ENCODE measurements around the gene CDH1.

Gene CDH1

GRCh38 chr16:68793401-68793857 lies 56.3 kb downstream of the CDH1 start:
- Histone ChIP-seq H3K9ac (ENCODE audit: low read depth, low read length, poor library complexity, severe bottlenecking) (no peak overlapping the region), H3F3A (ENCODE audit: low read depth) (no peaks in the 10 kb centered on the region), H4K20me1 (ENCODE audit: insufficient read depth, low read length, poor library complexity, severe bottlenecking) (no peaks in the 10 kb centered on the region), H2AFZ (ENCODE audit: low read length) (no peak overlapping the region), H3K36me3 (ENCODE audit: insufficient read depth, low read length) (no peaks in the 10 kb centered on the region), H3K79me2 (ENCODE audit: insufficient read depth, low read length) (no peaks in the 10 kb centered on the region), H3K4me3 (ENCODE audit: low read length, poor library complexity, severe bottlenecking) (no peak overlapping the region), H3K9me2 (replicated peaks; ENCODE audit: low read depth, low read length) (no peaks in the 10 kb centered on the region), H3K4me1 (ENCODE audit: insufficient read depth, low read length, poor library complexity, severe bottlenecking) (no peaks in the 10 kb centered on the region), H3K27me3 (ENCODE audit: insufficient read depth, low read length, poor library complexity, severe bottlenecking) (no peaks in the 10 kb centered on the region), H3K4me2 (ENCODE audit: low read depth, low read length, poor library complexity, severe bottlenecking) (no peak overlapping the region), H3K9me3 (ENCODE audit: insufficient read depth, low read depth, low read length) (no peaks in the 10 kb centered on the region)
- TF ChIP-seq EZH2phosphoT487 (IDR thresholded peaks at IDR 0.05; ENCODE audit: borderline replicate concordance) (no peak), CTCF (conservative IDR thresholded peaks at IDR 0.05; ENCODE audit: low read length) (no peak)

- Histone ChIP-seq H3K36me3 (ENCODE audit: insufficient read depth, low read length) (no peaks in the 10 kb centered on the region), H4K20me1 (ENCODE audit: insufficient read depth, low read length, poor library complexity, severe bottlenecking) (no peaks in the 10 kb centered on the region), H3K4me3 (ENCODE audit: low read length, poor library complexity, severe bottlenecking) (no peak overlapping the region), H3K27me3 (ENCODE audit: insufficient read depth, low read length, poor library complexity, severe bottlenecking) (no peaks in the 10 kb centered on the region), H2AFZ (ENCODE audit: low read length) (no peak overlapping the region), H3K9me2 (replicated peaks; ENCODE audit: low read depth, low read length) (no peaks in the 10 kb centered on the region), H3K9me3 (ENCODE audit: insufficient read depth, low read depth, low read length) (no peaks in the 10 kb centered on the region), H3K4me2 (ENCODE audit: low read depth, low read length, poor library complexity, severe bottlenecking) (no peak overlapping the region), H3K79me2 (ENCODE audit: insufficient read depth, low read length) (no peaks in the 10 kb centered on the region), H3K9ac (ENCODE audit: low read depth, low read length, poor library complexity, severe bottlenecking) (no peak overlapping the region), H3F3A (ENCODE audit: low read depth) (no peaks in the 10 kb centered on the region), H3K4me1 (ENCODE audit: insufficient read depth, low read length, poor library complexity, severe bottlenecking) (no peaks in the 10 kb centered on the region)
- TF ChIP-seq CTCF (conservative IDR thresholded peaks at IDR 0.05; ENCODE audit: low read length) (no peak), EZH2phosphoT487 (IDR thresholded peaks at IDR 0.05; ENCODE audit: borderline replicate concordance) (no peak)
These were observed 61.3 kb downstream of the CDH1 start for GRCh38 chr16:68798398-68798797.

GRCh38 chr16:68800257-68800875 lies 63.3 kb downstream of the CDH1 start:
- H3K9ac ChIP-seq (ENCODE audit: low read depth, low read length, poor library complexity, severe bottlenecking), result no peak overlapping the region
- no peaks in the 10 kb centered on the region for H3K27me3 ChIP-seq (ENCODE audit: insufficient read depth, low read length, poor library complexity, severe bottlenecking)
- no peaks in the 10 kb centered on the region for H3K79me2 ChIP-seq (ENCODE audit: insufficient read depth, low read length)
- no peaks in the 10 kb centered on the region for H3K4me1 ChIP-seq (ENCODE audit: insufficient read depth, low read length, poor library complexity, severe bottlenecking)
- no peak overlapping the region for H3K4me3 ChIP-seq (ENCODE audit: low read length, poor library complexity, severe bottlenecking)
- H3K4me2 ChIP-seq (ENCODE audit: low read depth, low read length, poor library complexity, severe bottlenecking), result no peak overlapping the region
- no peaks in the 10 kb centered on the region for H3K9me3 ChIP-seq (ENCODE audit: insufficient read depth, low read depth, low read length)
- TF ChIP-seq EZH2phosphoT487 (IDR thresholded peaks at IDR 0.05; ENCODE audit: borderline replicate concordance) (no peak), CTCF (conservative IDR thresholded peaks at IDR 0.05; ENCODE audit: low read length) (peak; percentile 70)
- H3K9me2 ChIP-seq (replicated peaks; ENCODE audit: low read depth, low read length), result no peaks in the 10 kb centered on the region
- no peaks in the 10 kb centered on the region for H4K20me1 ChIP-seq (ENCODE audit: insufficient read depth, low read length, poor library complexity, severe bottlenecking)
- no peaks in the 10 kb centered on the region for H3K36me3 ChIP-seq (ENCODE audit: insufficient read depth, low read length)
- H3F3A ChIP-seq (ENCODE audit: low read depth), result no peaks in the 10 kb centered on the region
- no peak overlapping the region for H2AFZ ChIP-seq (ENCODE audit: low read length)

Measured in Loucy (cell line).